Activated T-helper 17 cell treated with anti-CD3 and anti-CD28 coated beads, Interleukin-2, amount 50 U/mL, for 72 hours (primary cell): Measurements from ENCODE around the gene FTCD. TPM values are rescaled to one million over a fixed set of nuclear protein-coding genes. Genes with fewer than 3 reads are reported as not detected.
A peak's percentile ranks its signal among the peaks of the same experiment; 100 is the strongest.
"Not testable (repeated sequence)": the region's sequence is repeated elsewhere in the genome, so short reads cannot be mapped to it uniquely, and the experiment has no call there.

ENCODE experiments used
- ATAC-seq: fragments of 150-1000 bp; cut with Tn5 transposase; replicated peaks from 2 replicates; pipeline ENCODE4 v1.10.0; 2021; ENCODE audit warnings: mild to moderate bottlenecking, moderate library complexity
- H3K27ac Mint-ChIP-seq: one replicate; pipeline ENCODE4 v1.8.0; 2022; ENCODE audit warnings: mixed read lengths
- H3K27me3 Mint-ChIP-seq: one replicate; pipeline ENCODE4 v1.8.0; 2022; ENCODE audit warnings: mixed read lengths
- H3K36me3 Mint-ChIP-seq: one replicate; pipeline ENCODE4 v1.8.0; 2022; ENCODE audit warnings: low read depth, mild to moderate bottlenecking, mixed read lengths
- H3K4me1 Mint-ChIP-seq: one replicate; pipeline ENCODE4 v1.8.0; 2022; ENCODE audit warnings: mixed read lengths
- H3K4me3 Mint-ChIP-seq: one replicate; pipeline ENCODE4 v1.8.0; 2022; ENCODE audit warnings: mild to moderate bottlenecking, mixed read lengths
- H3K9me3 Mint-ChIP-seq: one replicate; pipeline ENCODE4 v1.8.0; 2022; ENCODE audit warnings: mixed read lengths
- total RNA-seq, 2 donors: library from RNA; stranded (reverse); gene quantifications; one replicate each; pipeline ENCODE4 v1.2.3, GENCODE V29; 2022

Gene FTCD
- total RNA-seq, 2 donors from 2014 or later, result 0.24 TPM; not detected in 1

- no peaks in the 10 kb centered on the region for H3K36me3 Mint-ChIP-seq
- H3K9me3 Mint-ChIP-seq, result no peaks in the 10 kb centered on the region
- no peak overlapping the region for H3K4me3 Mint-ChIP-seq
- ATAC-seq, result no peak
- H3K27me3 Mint-ChIP-seq, result no peaks in the 10 kb centered on the region
- H3K27ac Mint-ChIP-seq, result no peak overlapping the region
- no peaks in the 10 kb centered on the region for H3K4me1 Mint-ChIP-seq
Measured at GRCh38 chr21:46113497-46114176, 41.7 kb downstream of the FTCD start.

GRCh38 chr21:46112725-46113215, 42.6 kb downstream of the FTCD start:
- H3K4me1 Mint-ChIP-seq, result no peaks in the 10 kb centered on the region
- peaks cover under 1% of the 10 kb centered on the region for H3K9me3 Mint-ChIP-seq
- H3K27ac Mint-ChIP-seq, result no peak overlapping the region
- H3K4me3 Mint-ChIP-seq, result no peak overlapping the region
- H3K27me3 Mint-ChIP-seq, result no peaks in the 10 kb centered on the region
- no peak for ATAC-seq
- no peaks in the 10 kb centered on the region for H3K36me3 Mint-ChIP-seq

GRCh38 chr21:46111857-46112724, 43.3 kb downstream of the FTCD start:
- Mint-ChIP-seq H3K9me3 (peaks cover 6% of the 10 kb centered on the region), H3K4me1 (no peaks in the 10 kb centered on the region), H3K36me3 (no peaks in the 10 kb centered on the region), H3K27me3 (no peaks in the 10 kb centered on the region), H3K27ac (no peak overlapping the region), H3K4me3 (no peak overlapping the region)
- ATAC-seq, result no peak

GRCh38 chr21:46111193-46111571, 44.2 kb downstream of the FTCD start:
- Mint-ChIP-seq H3K27ac (no peak overlapping the region), H3K4me3 (no peak overlapping the region), H3K36me3 (no peaks in the 10 kb centered on the region), H3K9me3 (peaks cover 6% of the 10 kb centered on the region), H3K27me3 (no peaks in the 10 kb centered on the region), H3K4me1 (no peaks in the 10 kb centered on the region)
- ATAC-seq, result no peak

GRCh38 chr21:46110499-46111192, 44.7 kb downstream of the FTCD start:
- no peaks in the 10 kb centered on the region for H3K27me3 Mint-ChIP-seq
- peaks cover 6% of the 10 kb centered on the region for H3K9me3 Mint-ChIP-seq
- H3K27ac Mint-ChIP-seq, result no peak overlapping the region
- no peaks in the 10 kb centered on the region for H3K4me1 Mint-ChIP-seq
- ATAC-seq, result no peak
- H3K4me3 Mint-ChIP-seq, result no peak overlapping the region
- H3K36me3 Mint-ChIP-seq, result no peaks in the 10 kb centered on the region

- Mint-ChIP-seq H3K9me3 (peaks cover 6% of the 10 kb centered on the region), H3K4me1 (no peaks in the 10 kb centered on the region), H3K36me3 (no peaks in the 10 kb centered on the region), H3K27ac (no peak overlapping the region), H3K4me3 (no peak overlapping the region), H3K27me3 (peaks cover under 1% of the 10 kb centered on the region)
- ATAC-seq, result no peak
Measured at GRCh38 chr21:46109313-46110221, 45.8 kb downstream of the FTCD start.

- H3K27me3 Mint-ChIP-seq, result peaks cover 7% of the 10 kb centered on the region
- peaks cover 6% of the 10 kb centered on the region for H3K9me3 Mint-ChIP-seq
- H3K27ac Mint-ChIP-seq, result no peak overlapping the region
- no peaks in the 10 kb centered on the region for H3K36me3 Mint-ChIP-seq
- no peak overlapping the region for H3K4me3 Mint-ChIP-seq
- ATAC-seq, result no peak
- H3K4me1 Mint-ChIP-seq, result no peaks in the 10 kb centered on the region
Measured at GRCh38 chr21:46108827-46109312, 46.5 kb downstream of the FTCD start.

GRCh38 chr21:46107376-46107775, 48.0 kb downstream of the FTCD start:
- Mint-ChIP-seq H3K9me3 (peaks cover 11% of the 10 kb centered on the region), H3K27me3 (peaks cover 19% of the 10 kb centered on the region)
- ATAC-seq, H3K36me3 Mint-ChIP-seq, H3K27ac Mint-ChIP-seq, H3K4me1 Mint-ChIP-seq, H3K4me3 Mint-ChIP-seq: not testable (repeated sequence)

- Mint-ChIP-seq H3K4me3 (no peak overlapping the region), H3K27me3 (peaks cover 32% of the 10 kb centered on the region), H3K4me1 (peaks cover 4% of the 10 kb centered on the region), H3K9me3 (peaks cover 13% of the 10 kb centered on the region), H3K36me3 (no peaks in the 10 kb centered on the region), H3K27ac (no peak overlapping the region)
- no peak for ATAC-seq
Measured at GRCh38 chr21:46104104-46104503, 51.3 kb downstream of the FTCD start.

- no peak for ATAC-seq
- H3K27ac Mint-ChIP-seq, result no peak overlapping the region
- H3K27me3 Mint-ChIP-seq, result peaks cover 35% of the 10 kb centered on the region
- no peak overlapping the region for H3K4me3 Mint-ChIP-seq
- no peaks in the 10 kb centered on the region for H3K36me3 Mint-ChIP-seq
- peaks cover 9% of the 10 kb centered on the region for H3K4me1 Mint-ChIP-seq
- peaks cover 7% of the 10 kb centered on the region for H3K9me3 Mint-ChIP-seq
Measured at GRCh38 chr21:46100906-46101305, 54.5 kb downstream of the FTCD start.

GRCh38 chr21:46100426-46100825, 55.0 kb downstream of the FTCD start:
- Mint-ChIP-seq H3K4me1 (peaks cover 9% of the 10 kb centered on the region), H3K27ac (no peak overlapping the region)

GRCh38 chr21:46100020-46100419, 55.4 kb downstream of the FTCD start:
- Mint-ChIP-seq H3K4me3 (peak overlapping the region; percentile 1), H3K27ac (no peak overlapping the region), H3K27me3 (peaks cover 35% of the 10 kb centered on the region), H3K4me1 (peaks cover 9% of the 10 kb centered on the region), H3K36me3 (no peaks in the 10 kb centered on the region), H3K9me3 (peaks cover 7% of the 10 kb centered on the region)
- ATAC-seq, result no peak

More at GRCh38 chr21:46100426-46100825, 55.0 kb downstream of the FTCD start:
- Mint-ChIP-seq H3K4me3 (peak overlapping the region; percentile 1), H3K36me3 (no peaks in the 10 kb centered on the region), H3K27me3 (peaks cover 35% of the 10 kb centered on the region), H3K9me3 (peaks cover 7% of the 10 kb centered on the region)
- no peak for ATAC-seq

- peaks cover 34% of the 10 kb centered on the region for H3K27me3 Mint-ChIP-seq
- no peaks in the 10 kb centered on the region for H3K36me3 Mint-ChIP-seq
- no peak overlapping the region for H3K27ac Mint-ChIP-seq
- ATAC-seq, result no peak
- peaks cover 7% of the 10 kb centered on the region for H3K9me3 Mint-ChIP-seq
- peak overlapping the region; percentile 33 for H3K4me3 Mint-ChIP-seq
- H3K4me1 Mint-ChIP-seq, result peaks cover 9% of the 10 kb centered on the region
Measured at GRCh38 chr21:46099476-46099875, 55.9 kb downstream of the FTCD start.
